H1 (cell line): ENCODE measurements around the gene NEURL1.

Experiments
- CTCF ChIP-seq, 3 experiments: IDR thresholded peaks; 1 replicate in 2 of 3; 2 replicates in 1 of 3; pipeline versions ENCODE4 v1.5.1 to v1.6.1; 2011; ENCODE audit warnings: low read length in 3 of 3, mild to moderate bottlenecking in 3 of 3, inconsistent platforms in 2 of 3, low read depth in 1 of 3, moderate library complexity in 1 of 3; ENCODE audit not compliant: insufficient read depth in 1 of 3; ENCODE audit errors: control extremely low read depth in 1 of 3
- SP1 ChIP-seq: IDR thresholded peaks from 2 replicates; pipeline ENCODE4 v1.6.1; 2011; ENCODE audit warnings: low read depth, low read length
- SUZ12 ChIP-seq: fragments of 200-600 bp; sonication (generic); IDR thresholded peaks from 2 replicates; pipeline ENCODE4 v1.6.1; 2012; ENCODE audit warnings: mild to moderate bottlenecking, inconsistent platforms, low read length, moderate library complexity, mixed read lengths
- USF2 ChIP-seq: IDR thresholded peaks from 2 replicates; pipeline ENCODE4 v1.6.1; 2011; ENCODE audit warnings: low read length, improper control_type of control experiment
- TF ChIP-seq, protein P1 (sequence below): IDR thresholded peaks from 2 replicates; pipeline ENCODE4 v1.6.1; 2012; ENCODE audit warnings: inconsistent platforms

GRCh38 chr10:103548581-103549348 lies 55.3 kb downstream of the NEURL1 start:
- TF ChIP-seq CTCF (IDR thresholded peaks at IDR 0.05; ENCODE audit: control extremely low read depth in 1 of 3, insufficient read depth in 1 of 3, low read depth in 1 of 3, low read length in 3 of 3) (no peak), SP1 (no peak), SUZ12 (no peak), USF2 (no peak)
- TF ChIP-seq, protein P1, sequence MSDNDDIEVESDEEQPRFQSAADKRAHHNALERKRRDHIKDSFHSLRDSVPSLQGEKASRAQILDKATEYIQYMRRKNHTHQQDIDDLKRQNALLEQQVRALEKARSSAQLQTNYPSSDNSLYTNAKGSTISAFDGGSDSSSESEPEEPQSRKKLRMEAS, result no peak
